NCI-H128 (cell line): ENCODE measurements around the gene KRTAP5-10.
"Not testable (repeated sequence)": the region's sequence is repeated elsewhere in the genome, so short reads cannot be mapped to it uniquely, and the experiment has no call there.

ENCODE experiments used
- DNase-seq: peaks from one replicate; lab custom pipeline; 2025; ENCODE audit not compliant: unreplicated experiment; lab: John Stamatoyannopoulos, UW

The KRTAP5-10 gene, protein sequence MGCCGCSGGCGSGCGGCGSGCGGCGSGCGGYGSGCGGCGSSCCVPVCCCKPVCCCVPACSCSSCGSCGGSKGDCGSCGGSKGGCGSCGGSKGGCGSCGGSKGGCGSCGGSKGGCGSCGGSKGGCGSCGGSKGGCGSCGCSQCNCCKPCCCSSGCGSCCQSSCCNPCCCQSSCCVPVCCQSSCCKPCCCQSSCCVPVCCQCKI

DNA sequence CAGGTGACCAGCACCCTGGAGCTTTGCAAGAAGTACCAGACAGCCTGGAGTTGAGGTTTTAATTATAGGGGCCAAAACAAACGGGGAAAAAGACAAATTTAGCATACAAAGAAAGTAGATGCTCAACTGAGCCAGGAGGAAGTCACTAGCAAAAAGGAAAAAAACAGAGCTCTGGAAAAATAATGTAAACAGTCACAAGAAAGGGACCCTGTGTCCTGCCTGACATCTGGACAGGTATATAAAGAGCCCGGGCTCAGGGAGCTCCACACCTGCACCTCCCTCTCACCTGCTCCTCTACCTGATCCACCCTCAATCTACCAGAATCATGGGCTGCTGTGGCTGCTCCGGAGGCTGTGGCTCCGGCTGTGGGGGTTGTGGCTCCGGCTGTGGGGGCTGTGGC is at the start of gene KRTAP5-10:
Gene KRTAP5-10 (plus strand): TSS at position 301 of the 400 bp plus-strand sequence. CDS start 25 bp downstream, at position 326.
- no peak for DNase-seq

DNA sequence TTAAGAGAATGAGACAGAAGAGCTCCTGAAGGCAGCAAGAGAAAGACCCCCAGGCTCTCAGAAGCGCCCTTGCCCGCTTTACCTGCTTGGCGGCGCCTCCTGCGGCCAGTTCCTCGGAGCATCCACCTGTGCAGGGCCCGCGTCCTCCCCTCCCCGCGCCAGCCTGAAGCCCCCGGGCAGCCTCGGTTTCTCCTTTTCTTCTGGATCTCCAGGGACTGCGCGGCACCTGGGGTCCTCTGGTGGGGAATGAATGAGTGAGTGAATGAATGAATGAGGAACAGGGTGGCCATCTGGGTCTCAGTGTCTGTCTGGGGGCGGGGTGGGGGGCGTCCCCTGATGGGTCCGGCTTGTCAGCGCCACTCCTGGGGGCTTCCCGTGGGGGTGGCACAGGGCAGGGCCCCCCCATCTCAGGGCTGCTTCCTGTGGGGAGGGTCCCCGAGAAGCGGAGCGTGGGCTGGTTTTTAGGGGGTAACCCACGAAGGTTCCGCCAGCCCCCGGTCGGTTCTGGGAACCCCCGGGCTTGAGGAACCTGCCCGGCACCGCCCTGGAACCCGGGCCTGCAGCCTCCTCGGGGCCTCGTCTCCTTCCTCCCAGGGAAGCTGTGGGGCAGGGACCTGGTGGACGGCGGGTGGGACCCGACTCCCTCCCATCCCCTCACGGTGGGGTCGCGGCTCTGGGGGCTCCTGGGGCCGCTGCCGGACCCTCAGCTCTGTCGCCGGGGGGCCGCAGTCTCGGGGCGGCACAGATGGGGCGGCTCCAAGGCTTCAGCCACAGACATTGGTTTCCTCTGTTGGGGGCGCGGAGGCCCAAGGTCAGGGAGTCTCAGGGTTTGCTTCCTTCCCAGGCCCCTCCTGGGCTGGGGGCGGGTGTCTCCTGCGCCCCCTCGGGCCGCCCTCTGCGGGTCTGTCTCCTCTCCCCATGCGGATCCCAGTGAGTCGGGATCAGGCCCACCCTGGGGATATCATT is 46.6 kb upstream of the KRTAP5-10 start:
- DNase-seq = no peak

DNA sequence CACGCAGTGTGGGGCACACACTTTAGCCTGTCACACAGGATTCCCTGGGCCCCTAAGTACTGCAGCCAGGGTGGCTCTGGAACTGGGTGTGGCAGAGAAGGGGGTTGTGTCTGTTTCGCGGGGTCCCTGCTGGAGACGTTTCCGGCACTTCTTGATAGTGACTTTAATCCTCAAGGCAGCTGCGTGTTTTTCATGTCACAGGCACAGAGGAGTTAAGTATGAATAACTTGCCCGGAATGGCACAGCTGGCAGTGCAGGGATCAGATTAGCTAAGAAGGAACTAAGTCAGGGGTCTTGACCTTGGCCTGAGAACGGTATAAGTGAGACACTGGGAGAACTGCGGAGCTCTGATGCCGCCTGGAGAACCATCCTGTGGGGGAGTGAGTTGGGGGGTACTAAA is 45.8 kb upstream of the KRTAP5-10 start:
- DNase-seq = no peak

DNA sequence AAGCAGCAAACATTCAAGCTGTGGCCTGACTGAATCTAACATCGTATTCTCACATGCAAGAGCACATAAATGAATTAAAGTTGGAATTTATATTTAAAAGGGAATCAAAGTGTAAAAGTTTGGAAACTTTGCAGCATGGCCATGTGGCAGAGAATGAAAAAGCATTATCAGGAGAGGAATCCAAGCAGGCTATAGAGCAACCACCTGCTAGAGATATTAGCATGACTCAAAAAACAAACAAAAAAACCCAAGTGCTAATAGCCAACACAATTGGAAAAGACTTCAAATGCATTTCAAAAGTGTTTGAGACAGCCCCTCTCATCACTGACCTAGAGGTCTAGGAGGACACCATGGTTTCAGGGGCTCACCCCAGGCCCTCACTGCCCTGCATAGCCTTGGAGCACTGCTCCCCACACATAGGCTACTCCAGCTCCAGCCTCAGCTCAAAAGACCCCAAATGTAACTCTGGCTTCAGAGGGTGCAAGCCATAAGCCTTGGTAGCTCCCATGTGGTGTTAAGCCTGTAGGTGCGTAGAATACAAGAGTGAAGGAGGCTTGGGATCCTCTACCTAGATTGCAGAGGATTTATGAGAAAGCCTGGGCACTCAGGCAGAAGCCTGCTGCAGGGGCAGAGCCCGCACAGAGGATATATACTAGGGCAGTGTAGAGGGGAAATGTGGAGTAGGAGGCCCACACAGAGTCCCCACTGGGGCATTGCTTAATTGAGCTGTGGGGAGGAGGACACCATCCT is 40.0 kb upstream of the KRTAP5-10 start:
- no peak for DNase-seq

DNA sequence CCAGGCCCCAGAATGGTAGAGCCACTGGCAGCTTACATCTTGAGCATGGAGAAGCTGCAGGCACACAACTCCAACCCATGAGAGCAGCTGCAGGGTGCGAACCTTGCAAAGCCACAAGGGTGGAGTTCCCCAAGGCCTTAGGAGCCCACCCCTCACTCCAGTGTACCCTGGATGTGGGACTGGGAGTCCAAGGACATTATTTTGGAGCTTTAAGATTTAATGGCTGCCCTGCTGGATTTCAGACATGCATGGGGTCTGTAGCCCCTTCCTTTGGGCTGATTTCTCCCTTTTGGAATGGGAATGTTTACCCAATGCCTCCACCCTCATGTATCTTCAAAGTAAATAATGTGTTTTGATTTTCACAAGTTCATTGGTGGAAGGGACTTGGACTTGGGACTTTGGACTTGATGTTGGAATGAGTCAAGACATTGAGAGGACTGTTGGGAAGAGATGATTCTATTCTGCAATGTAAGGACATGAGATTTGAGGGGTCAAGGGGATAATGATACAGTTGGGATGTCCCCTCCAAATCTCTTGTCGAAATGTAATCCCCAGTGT is 39.3 kb upstream of the KRTAP5-10 start:
- DNase-seq = no peak

DNA sequence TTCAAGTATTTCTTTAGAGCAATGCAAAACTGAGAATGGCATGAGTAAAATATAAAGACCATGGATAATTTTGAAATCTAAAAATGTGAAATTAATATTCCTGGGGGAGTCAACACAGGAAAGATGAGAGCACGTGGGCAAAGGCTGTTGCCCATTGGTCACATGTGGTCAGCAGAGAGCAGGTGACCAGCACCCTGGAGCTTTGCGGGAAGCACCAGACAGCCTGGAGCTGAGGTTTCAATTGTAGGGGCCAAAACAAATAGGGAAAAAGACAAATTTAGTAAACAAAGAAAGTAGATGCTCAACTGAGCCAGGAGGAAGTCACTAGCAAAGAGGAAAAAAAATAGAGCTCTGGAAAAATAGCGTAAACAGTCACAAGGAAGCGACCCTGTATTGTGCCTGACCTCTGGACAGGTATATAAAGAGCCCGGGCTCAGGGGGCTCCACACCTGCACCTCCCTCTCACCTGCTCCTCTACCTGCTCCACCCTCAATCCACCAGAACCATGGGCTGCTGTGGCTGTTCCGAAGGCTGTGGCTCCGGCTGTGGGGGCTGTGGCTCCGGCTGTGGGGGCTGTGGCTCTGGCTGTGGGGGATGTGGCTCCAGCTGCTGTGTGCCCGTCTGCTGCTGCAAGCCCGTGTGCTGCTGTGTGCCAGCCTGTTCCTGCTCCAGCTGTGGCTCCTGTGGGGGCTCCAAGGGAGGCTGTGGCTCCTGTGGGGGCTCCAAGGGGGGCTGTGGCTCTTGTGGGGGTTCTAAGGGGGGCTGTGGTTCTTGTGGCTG is 38.4 kb upstream of the KRTAP5-10 start, which contains the start of gene KRTAP5-7:
Gene KRTAP5-7 (plus strand): TSS at position 472 of the 780 bp plus-strand sequence. CDS start 34 bp downstream, at position 506.
- not testable (repeated sequence) for DNase-seq

DNA sequence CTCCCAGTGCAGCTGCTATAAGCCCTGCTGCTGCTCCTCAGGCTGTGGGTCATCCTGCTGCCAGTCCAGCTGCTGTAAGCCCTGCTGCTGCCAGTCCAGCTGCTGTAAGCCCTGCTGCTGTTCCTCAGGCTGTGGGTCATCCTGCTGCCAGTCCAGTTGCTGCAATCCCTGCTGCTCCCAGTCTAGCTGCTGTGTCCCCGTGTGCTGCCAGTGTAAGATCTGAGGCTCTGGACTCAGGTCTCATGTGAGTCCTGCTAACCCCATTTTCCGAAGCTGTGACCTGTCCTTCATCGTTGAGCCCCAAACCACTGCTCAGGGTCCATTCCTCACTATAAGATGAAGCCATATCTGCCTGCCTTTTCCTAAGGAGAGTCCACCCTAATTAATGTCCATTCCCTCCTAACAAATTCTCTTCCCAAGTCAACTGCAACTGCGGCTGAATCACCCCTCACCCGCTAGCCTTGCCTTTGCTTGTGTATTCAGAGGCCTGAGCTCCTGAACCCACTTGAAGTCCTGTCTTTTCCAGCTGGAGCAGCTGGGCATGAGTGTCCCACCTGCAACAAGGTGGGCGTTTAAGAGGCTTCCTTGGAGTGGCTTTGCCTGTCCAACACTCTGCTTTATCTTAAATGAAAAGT is 37.7 kb upstream of the KRTAP5-10 start:
- no peak for DNase-seq

DNA sequence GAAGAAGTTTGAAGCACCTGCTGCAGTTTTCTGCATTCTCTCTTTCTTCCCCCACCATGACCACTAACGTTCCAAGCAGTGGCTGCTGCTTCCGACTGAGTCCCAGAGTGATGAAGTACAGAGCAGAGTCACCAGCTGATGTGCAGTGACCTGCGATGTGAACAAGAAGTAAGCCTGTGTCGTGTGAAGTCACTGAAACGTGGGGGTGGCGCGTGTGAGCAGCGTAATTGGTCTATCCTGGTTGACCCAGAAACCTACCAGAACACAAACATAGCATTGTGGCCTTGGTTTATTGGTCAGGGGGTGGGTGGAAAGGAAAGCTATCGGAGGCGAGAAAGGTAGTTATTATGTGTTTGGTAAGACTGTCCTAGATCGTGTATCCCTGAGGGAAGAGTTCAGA is 34.8 kb upstream of the KRTAP5-10 start:
- no peak for DNase-seq

DNA sequence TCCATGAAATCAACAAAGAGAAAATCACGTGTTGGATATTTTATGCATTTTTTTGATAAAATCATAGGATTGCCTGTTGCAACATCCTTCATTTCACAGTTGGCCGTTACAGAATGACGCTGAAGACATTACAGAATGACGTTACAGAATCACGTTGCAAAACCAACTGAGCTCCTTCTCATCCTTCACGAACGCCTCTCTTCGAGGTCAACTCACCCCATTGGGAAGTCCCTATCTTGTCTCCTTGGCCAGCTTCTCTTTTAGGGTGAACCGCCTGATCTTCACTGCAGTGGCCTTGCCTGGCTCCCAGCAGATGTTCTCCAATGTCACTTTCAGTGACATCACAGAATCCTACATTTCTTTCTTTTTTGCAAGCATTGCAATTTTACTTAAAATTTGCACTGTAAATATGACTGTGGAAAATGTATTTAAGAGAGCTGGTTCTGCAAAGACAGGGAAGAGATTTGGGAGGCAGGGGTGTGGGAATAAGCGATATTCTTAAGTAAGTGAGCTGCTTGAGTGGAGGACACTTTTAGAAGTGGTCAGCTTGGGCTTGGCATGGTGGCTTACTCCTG is 33.2 kb upstream of the KRTAP5-10 start:
- DNase-seq = no peak

DNA sequence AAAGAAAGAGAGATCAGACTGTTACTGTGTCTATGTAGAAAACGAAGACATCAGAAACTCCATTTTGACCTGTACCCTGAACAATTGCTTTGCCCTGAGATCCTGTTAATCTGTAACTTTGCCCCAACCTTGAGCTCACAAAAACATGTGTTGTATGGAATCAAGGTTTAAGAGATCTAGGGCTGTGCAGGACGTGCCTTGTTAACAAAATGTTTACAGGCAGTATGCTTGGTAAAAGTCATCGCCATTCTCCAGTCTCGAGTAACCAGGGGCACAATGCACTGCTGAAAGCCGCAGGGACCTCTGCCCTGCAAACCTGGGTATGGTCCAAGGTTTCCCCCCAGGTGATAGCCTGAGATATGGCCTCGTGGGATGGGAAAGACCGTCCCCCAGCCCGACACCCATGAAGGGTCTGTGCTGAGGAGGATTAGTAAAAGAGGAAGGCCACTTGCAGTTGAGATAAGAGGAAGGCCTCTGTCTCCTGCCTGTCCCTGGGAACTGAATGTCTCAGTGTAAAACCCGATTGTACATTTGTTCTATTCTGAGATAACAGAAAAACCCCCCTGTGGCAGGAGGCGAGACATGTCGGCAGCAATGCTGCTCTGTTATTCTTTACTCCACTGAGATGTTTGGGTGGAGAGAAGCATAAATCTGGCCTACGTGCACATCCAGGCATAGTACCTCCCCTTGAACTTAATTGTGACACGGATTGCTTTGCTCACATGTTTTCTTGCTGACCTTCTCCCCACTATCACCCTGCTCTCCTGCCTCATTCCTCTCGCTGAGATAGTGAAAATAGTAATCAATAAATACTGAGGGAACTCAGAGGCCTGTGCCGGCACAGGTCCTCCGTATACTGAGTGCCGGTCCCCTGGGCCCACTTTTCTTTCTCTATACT is 30.4 kb upstream of the KRTAP5-10 start:
- not testable (repeated sequence) for DNase-seq

DNA sequence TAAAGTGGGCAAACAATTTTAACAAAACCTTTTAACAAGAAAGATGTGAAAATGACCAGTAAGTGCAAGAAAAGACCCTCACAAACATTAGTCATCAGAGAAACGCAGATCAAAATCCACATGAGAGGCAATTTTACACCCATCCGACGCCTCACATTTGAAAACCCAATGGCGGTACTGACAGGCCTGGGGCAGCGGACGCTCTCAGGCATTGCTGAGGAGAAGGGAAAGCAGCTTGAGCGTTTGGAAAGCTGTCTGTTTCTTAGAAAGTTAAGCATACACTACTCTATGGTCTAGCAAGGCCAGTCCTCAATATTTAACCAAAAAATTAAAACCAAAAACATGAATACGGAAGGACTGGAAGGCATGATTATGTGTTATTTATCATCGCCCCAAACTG is 29.5 kb upstream of the KRTAP5-10 start:
- DNase-seq = no peak

DNA sequence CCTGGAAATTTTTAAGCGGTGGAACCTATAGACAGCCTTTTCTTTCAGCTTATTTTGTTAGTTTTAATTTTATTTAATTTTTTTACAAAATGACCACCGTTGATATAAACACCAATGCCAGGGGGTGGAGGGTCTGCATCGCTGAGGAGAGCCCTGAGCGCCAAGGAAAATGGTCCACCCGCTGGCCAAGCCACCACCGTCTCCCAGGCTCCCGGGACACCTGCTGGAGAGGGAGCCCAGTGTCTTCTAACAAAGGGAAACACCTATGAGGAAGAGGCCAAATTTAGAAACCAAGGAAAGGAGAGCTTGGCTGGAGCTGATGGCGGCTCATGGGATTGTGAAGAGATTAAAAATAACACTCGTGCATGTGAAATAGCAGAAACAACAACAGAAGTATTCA is 27.8 kb upstream of the KRTAP5-10 start:
- no peak for DNase-seq

DNA sequence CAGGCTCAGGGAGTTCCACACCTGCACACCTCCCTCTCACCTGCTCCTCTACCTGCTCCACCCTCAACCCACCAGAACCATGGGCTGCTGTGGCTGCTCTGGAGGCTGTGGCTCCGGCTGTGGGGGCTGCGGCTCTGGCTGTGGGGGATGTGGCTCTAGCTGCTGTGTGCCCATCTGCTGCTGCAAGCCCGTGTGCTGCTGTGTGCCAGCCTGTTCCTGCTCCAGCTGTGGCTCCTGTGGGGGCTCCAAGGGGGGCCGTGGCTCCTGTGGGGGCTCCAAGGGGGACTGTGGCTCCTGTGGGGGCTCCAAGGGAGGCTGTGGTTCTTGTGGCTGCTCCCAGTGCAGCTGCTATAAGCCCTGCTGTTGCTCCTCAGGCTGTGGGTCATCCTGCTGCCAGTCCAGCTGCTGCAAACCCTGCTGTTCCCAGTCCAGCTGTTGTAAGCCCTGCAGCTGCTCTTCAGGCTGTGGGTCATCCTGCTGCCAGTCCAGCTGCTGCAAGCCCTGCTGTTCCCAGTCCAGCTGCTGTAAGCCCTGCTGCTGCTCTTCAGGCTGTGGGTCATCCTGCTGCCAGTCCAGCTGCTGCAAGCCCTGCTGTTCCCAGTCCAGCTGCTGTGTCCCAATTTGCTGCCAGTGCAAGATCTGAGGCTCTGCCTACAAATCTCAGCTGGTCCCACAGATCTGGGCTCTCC is 27.2 kb upstream of the KRTAP5-10 start, which contains the start of gene KRTAP5-8:
Gene KRTAP5-8 (plus strand): TSS at position 49 of the 689 bp plus-strand sequence. CDS start 31 bp downstream, at position 80.
- DNase-seq = not testable (repeated sequence)

DNA sequence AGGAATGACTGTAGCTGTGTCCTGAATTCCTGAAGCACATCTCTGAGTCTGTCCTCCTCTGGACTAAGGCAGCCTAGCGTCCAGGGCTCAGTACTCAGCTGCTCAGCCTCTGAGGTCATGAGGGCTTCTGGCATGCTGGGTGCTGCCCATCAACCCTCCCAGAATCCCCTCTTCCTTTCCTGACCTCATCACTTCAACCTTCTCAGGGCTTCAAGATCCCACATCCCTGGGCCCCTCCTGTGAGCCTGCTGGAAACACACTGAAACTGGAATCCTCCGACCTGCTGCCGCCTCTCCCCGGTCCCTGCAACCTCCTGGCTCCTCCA is 26.7 kb upstream of the KRTAP5-10 start:
- DNase-seq = no peak

DNA sequence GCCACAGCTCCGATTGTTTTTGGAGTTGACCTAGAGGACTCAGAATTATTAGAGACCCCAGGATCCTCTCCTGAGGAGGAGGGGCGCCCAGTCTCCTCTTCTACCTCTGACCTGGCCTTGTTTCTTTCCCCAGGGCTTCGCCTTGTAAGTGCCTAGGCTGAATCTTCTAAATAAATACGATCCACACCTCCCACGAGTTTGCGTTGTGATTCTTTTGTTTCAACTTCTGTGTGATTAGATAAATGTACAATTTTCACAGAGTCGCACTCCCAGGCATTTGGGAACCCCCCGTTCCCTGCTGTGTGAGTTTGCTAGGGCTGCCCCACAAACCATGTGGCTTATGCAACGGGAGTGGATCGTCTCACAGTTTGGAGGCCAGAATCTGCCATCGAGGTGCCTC is 26.3 kb upstream of the KRTAP5-10 start:
- DNase-seq = no peak

DNA sequence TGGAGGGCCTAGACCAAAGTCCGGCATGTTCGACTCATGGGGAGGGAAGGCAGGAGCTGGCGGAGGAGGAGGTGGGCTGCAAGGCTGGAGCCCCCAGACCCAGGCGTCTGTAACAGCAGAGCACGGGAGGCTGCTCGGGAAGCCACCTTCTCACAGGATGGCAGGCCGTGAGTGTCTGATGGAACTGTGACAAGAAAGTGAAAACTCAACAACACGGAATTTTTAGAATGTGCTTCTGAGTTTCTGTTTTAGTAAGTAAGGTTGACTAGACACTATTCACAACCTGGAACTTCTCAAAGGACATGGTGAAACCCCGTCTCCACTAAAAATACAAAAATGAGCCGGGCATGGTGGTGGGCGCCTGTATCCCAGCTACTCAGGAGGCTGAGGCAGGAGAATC is 25.4 kb upstream of the KRTAP5-10 start:
- DNase-seq = not testable (repeated sequence)

DNA sequence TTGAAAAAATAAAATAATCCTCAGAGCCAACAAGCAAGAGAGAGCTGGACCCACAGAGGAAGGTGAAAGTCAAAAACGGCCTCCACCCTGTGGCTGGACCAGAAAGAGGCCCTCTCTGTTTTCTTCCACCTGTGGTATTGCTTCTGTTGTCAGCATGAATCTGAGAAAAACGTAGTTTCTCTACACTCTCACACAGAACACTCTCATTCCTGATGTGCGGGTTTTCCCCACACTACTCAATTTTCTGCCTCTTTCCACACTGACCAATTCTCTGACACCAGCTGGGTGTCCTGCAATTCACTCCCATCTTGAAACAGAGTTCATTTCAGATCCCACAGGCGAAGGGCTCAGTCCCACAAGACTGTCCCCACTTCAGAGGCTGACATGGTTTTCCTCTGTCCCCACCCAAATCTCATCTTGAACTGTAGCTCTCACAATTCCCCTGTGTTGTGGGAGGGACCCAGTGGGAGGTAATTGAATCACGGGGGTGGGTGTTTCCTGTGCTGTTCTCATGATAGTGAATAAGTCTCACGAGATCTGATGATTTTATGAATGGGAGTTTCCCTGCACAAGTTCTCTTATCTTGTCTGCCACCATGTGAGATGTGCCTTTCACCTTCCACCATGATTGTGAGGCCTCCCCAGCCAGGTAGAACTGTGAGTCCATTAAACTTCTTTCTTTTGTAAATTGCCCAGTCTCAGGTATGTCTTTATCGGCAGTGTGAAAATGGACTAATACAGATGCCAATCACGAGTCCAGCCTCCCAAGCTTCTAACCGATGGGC is 24.6 kb upstream of the KRTAP5-10 start:
- not testable (repeated sequence) for DNase-seq
